SK-N-DZ (cell line): ENCODE measurements around the gene MYH9.

Source experiments
- DNase-seq: peaks from one replicate; pipeline ENCODE4 v3.0.0-alpha.2; 2015; ENCODE audit warnings: low spot score

MYH9 gene

DNA sequence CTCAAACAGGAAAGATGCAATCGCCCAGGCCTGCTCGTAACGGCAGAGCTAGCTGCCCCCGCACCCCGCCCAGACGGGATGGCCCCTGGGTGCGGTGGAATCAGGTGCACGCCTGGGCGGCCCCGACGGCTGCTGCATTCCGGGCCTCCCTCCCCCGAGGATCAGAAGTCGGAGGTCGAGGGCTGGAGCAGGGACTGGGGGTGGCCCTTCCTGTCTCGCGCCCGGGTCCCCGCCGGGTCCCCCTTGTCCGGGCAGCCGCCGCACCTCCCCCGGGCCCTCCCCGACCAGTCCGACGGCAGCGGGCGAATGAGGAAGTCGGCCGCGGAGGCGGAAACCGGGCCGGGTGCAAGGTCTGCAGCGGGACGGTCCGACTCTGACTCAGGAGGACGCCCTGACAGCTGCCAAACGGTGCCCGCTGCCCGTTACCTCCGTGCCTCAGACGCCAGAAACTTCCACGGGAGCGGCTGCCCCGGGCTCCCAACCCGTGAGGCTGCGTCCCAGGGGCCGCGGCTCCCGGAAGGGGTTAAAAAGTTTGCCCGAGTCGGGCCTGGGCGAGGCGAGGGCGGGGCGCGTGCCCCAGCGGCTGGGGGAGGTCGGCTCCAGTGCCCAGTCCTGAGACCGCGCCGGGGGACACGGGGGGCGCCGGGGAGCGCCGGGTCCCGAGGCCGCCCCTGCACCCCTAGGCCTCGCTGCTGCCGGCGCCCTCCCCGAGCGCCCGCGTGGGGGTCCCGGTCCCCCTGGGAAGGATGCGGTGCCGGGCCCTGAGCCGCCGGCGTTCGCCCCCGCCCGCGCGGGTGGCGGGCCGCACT lies 663 bp downstream of the MYH9 start:
- no peak for DNase-seq

DNA sequence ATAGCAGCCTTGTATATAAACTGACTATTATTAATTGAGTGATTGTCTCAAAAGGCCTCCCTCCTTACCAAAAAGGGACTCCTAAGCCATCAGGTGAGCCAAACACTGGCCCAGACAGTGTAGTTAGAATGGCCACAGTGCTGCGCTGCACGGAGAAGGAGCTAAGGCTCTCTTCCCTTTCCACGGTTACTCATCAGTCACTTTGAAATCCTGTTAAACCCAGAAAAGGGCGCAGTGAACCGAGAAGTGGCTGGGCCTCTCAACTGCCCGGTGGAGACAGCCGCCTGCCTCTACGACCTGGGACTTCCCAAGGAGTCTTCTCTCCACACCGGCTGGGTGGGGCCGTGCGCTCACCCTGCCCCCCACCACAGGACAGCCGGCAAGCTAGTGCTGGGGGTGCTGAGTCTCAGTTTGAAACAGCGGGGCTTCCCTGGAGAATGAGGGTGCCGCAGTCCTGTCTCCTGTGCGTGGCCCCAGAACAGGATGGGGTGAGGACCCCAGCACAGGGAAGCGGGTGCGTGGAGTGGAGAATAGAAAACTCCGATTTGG lies 1.3 kb downstream of the MYH9 start:
- DNase-seq: no peak

DNA sequence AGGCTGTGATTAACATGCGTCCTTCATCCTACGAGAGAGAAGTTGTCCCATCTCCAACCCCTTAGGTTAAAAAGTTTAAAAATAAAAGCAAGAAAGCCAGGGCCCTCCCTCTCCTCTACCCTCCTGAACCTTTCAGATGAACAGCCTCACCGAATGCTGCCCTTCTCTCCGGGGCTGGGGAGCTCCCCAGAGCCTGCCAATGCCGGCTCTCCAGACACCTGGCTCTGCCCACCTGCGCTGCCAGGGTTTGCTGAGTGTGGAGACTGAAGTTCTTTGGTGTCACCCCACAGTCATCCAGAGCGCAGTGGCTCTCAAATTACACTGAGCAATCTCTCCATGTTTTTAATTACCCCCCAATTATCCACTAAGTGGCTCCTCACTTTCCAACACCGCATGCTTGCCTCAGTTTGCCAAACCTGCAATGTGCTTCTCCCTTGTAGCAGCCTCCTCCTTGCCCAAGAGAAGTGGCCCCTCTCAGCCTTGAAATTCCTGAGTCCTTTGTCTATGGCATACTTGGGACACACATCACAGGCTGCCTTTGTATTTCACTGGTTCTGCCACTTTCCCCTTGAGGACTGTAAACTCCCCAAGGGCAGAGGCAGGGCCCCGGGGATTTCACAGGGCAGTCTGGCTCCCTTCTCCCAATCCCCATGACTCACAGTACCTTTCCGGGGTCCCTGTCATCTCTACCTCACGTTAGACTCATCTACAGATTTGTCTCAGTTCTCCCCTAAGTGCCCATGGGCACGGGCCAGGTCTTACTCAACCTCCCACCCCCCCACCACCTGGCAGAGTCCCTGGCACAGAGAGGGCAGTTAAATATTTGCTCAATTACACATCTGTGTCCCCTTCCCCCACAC lies 2.0 kb downstream of the MYH9 start:
- no peak for DNase-seq

DNA sequence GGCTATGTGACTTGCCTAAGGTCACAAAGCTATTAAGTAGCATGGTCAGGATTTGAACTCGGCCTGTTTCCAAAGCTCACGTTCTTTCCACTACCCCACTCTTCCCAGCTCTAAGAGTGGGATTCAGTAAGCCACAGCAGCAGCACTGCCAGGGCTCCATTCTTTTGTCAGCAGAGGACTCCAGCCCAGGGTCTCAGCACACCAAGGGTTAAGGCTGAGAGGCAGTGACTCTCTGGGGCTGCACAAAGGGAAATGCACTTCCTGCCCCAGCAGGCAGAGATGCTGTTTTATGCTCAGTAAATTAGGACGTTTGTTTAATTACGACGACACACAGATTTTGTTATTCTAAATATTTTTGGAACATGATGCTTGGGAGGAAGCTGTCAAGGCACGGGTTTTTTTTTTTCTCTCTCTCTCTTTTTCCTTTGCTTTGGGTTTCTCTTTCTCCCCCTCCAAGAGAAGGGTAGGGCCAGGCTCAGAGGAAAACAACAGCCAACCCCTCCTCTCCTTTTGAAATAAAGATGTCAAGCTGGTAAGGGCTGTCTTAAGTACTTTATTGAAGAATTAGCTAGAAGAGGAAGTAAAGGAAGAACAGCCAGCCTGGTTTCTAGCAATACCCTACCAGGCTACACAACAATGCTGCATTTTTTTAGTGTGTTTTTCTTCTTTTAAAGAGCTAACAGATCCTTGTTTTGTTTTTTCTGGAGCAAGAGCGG lies 2.8 kb downstream of the MYH9 start:
- no peak for DNase-seq

DNA sequence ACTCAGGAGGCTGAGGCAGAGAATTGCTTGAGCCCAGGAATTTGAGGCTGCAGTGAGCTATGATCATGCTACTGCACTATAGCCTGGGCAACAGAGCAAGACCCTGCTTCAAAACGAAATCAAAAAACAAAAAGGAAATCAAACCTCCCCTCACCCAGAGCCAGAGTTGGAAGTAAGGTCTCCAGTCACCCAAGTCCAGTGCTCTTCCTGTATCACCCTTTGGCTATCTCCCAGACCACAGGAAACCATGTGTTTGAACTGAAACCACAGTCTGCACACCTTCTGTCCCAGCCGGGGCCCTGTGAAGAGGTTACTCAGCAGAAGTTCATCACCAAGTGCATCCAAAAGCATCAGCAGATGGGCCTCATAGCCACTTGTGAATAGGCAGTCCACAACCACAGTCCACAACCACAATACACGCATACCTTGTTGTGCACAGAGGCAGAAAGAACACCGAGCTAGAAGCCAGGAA lies 4.6 kb downstream of the MYH9 start:
- DNase-seq: no peak

DNA sequence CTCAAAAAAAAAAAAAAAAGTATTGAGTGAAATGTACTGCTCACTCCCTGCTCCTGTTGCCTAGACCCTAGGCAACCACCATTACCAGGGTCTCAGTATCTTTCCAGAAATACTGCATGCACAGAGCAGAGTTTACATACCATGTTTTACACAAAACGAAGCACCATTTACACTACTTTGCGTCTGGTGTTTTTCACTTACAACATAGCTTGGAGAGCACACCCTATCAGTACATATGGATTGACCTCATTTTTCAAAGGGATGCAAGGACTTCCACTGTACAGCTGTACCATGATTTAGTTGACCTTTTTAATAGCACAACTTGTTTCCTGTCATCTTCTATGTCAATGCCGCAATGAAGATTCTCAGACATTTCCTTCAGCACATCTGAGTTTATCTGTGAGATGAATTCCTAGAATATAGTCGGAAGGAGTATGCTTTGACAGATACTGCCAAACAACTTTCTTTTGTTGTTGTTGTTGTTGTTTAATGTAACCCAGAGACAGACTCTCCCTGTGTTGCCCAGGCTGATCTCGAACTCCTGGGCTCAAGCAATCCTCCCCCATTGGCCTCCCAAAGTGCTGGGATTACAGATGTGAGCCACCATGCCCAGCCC lies 6.1 kb downstream of the MYH9 start:
- no peak for DNase-seq

DNA sequence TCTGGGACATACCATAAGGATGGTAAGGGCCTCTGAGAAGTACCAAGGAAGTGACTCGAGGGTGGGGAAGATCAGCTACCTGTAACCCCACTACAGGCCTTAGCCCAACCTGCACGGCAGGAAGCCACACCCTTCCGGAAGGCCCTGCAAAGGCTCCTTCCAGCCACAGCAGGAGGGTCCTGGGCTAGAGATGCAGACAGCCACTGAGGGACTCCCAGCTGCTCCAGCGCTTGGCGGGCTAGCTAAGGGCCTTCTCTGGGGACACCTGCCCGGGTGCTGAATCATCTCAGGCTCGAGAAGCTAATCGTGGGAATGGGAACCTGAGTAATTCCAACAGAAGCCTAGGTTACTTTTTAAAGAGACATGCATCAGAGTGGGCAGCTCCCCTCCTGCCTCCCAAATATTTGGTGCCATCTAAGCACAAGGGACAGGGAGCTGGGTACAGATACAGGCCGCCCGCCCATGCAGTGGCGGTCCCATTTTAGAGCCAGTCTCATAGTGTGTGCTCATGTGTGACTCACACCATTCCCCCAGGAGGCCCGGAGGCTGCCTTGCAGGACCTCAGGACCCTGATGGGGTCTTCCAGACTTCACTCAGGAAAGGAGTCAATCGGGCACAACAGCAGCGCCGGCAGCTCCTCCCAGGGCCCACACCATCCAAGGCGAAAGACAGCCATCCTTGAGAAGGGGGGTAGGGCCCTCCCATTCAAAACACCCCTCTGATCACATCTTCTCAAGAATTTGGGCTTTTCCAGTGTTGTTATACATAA lies 8.0 kb downstream of the MYH9 start:
- no peak for DNase-seq

DNA sequence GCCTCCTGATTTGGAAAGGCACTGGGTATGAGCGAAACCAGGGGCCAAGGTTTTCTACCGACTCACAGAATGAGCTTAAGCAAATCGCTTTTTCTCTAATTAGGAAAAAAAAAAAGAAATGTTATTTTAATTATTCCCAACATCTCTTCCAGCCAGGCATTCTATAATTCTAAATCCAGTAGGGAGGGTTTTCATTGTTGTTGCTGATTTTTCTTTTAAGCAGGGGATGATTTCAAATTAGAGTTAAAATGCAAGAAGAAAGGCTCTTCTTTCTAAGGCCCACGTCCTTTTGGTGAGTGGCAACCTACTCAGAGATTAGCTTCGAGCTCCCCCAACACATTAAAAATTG lies 8.9 kb downstream of the MYH9 start:
- no peak for DNase-seq

DNA sequence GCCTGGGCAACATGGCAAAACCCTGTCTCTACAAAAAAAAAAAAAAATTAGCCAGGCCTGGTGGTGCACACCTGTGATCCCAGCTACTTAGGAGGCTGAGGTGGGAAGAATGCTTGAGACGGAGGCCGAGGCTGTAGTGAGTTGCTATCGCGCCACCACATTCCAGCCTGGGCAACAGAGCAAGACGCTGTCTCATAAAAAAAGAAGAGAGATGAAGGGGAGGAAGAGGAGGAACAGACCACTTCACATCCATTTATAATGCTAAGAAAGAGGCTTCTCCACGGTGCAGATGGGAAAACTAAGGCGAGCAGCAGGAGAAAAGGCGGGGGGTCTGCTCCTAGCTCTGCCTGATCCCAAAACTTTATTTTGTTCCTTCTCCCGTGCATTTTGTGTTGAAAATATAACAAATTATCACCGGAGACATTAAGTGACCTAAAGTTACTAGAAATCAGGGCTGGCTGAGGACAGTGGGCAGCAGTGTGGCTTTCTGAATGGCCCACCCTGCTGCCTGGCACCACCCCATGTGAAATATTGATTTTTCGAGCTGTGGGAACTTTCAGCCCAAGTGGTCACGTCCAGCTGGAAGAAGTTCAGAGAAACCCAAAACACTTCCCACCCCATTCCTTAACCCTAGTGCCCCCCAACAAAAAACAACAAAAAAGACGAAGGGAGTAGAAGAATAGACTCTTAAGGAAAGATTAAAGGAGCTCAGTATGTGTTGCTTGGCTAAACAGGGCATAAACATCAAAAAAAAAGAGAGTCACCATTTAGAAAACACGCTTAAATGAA lies 9.5 kb downstream of the MYH9 start:
- DNase-seq: no peak

DNA sequence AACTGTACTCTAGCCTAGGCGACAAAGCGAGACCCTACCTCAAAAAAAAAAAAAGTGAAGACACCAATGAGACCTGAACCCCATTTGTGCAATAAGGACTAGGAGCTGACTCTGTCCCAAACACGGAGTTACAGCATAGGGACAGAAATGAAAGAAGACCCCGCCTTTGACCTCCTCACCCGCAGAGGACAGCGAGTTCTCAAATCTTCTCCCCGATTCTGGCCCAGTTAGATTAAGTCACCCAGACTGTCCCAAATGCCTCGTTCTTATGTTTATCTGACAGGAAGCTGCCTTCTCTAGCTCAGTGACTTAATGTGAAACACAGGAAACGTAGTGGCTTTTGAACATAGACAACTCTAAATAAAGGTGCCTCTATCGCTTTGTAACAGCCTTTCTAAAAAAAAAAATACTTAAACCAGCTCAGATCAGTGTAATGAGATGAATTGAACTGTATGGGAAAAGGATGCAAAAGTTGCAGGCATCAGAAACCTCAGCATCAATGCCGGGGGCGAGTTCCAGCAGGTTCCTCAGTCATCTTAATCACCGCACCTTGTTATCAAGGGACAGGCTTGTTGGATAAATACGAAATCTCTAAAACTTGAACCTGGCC lies 10.6 kb downstream of the MYH9 start:
- DNase-seq: no peak

DNA sequence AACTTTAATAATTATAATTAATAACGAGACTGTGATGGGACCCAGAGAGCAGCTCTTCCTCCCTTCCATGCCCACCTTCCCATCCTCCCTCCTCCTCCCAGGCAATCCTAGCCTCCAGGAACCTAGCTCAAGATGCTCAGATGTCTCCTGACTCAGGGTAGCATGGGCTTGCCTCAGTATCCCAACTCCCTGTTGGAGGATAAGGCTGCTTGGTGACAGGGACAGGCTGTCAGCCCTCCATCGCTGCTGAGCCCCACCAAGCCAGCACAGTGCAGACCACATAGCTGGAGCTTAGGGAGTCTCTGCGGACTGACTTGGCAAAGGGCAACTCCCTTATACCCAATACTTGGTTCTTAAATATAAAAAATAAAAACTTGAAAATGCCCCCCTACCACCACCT lies 11.5 kb downstream of the MYH9 start:
- no peak for DNase-seq

DNA sequence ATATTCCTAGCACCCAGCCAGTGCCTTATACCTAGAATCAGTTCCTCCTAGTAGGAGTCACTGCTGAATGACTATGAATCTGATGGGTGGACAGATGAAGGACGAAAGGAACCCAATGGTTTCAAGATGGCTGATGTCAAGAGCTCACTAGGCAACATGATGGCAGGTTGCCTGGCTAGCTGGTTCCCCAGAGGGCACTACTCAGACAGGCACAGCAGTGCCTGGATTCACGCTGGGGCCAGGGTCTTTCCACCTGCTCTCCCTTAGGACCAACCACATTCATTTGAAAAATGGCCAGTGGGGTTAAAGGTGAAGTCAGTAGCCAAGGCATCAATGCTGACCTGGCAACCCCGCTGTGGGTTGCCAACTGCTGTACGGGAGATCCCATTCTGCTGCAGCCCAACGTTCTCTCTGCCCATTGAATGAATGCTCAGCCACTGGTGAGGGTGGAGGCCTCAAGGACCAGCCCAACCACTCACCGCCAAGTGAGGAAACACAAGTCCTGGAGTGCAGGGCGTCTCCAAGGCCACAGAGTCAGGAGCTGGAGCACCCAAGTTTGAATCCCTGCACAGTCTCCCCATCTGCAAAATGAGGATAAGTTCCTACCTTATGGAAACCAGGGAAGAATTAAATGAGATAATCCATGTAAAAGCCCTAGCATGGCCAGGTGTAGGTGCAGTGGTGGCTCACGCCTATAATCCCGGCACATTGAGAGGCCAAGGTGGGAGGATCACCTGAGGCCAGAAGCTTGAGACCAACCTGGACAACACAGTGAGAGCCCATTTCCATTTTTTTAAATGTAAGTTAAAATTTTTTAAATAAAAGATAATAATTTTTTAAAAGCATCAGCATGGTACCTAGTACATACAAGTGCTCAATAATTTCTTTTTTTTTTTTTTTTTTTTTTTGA lies 12.4 kb downstream of the MYH9 start:
- no peak for DNase-seq

DNA sequence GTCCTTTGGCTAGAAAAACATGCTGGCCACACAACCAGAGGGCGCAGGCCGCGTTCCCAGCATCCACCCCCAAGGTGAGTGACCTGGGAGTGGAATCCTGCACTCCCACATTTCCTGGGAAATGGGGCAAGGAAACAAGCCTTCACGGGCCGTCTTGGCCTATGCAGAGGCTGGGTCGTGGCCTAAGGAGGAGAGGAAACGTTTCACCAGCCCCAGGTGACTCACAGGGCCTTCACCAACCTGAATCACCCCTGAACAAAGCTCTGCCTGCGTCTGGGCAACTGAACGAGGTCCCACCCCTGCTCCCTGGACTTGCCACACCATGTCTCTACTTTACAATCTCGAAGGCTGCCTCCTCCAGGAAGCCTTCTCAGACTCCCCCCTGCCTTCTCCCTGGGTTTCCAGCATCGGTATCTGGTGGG lies 13.2 kb downstream of the MYH9 start:
- DNase-seq: no peak

DNA sequence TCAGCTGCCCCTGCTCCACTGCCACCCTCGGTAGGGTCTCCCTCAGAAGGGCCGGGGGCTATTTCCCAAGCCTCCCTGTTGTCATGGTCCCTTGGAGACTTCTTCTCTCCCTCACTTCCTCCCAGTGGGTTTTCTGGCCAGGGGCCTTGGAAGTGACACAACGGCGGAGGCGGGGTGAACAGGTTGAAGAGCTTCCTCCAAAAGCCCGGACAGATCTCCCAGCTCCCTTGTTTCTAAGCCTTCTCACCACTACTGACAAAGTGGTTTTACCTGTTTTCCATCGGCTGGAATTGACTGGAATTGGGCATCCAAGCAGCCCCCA lies 14.5 kb downstream of the MYH9 start:
- no peak for DNase-seq

DNA sequence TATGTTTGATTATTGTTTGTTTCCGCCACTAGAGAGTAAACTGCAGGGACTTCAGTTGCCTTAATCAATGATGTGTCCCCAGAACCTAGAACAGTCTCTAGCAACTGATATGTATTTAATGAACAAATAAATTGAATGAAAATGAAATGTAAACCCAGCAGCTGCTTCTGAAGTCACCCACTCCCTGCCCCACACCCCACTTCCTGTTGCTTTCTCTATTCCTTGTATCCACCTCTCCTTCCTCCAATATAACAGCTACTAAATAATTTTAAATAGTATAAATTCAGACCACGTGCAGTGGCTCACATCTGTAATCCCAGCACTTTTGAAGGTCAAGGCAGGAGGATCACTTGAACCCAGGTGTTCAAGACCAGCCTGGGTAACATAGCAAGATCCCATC lies 15.8 kb downstream of the MYH9 start:
- DNase-seq: no peak

DNA sequence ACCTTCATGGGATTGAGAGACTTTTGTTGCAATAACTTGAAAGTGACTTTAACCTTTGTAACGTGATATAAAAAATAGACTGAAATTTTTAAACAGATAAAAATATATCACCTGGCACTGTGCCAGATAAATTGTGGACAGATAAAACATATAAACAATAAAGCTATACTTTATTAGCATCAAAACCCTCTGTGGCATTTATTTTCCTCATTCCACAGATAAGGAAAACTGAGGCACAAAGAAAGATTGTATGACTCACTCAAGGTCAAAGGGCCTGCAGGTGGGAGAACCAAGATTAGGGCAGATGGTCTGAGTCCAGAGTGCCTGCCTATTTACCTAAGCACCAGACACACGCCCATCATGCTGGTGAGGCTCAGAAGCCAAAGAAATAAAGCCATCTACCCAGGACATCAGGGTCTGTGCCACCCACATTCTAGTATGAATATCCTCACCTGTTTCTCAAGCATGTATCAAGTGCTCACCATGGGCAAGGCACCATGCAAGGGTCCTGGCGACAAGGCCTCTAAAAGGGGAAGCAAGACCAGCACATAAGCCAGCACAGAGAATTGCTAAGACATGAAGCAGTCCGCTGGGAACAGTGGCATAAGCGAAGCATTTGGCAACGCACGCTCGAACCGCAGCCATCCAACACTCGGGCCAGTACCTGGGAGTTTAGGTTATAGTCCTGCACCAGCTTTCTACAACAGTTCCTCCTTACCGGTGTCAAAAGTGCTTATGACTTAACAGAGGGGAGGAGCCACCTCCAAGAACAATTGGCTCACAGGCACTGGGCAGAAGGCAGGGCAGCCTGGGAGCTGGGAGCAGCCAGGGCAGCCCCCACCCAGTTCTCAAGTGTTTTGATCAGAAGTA lies 17.6 kb downstream of the MYH9 start:
- DNase-seq: no peak
